Effector memory CD4-positive, alpha-beta T cell (primary cell): ENCODE measurements around the gene STK11IP.

Experiments
- DNase-seq, 3 donors: peaks; one replicate each; pipeline ENCODE4 v3.0.0-alpha.2; 2020
- H3K27ac ChIP-seq: 2 replicates; pipeline ENCODE4 v1.7.0; 2013; ENCODE audit warnings: mild to moderate bottlenecking, low read length, moderate library complexity; ENCODE audit not compliant: insufficient read depth, poor library complexity, severe bottlenecking
- H3K27me3 ChIP-seq: replicated peaks from 2 replicates; pipeline ENCODE4 v1.7.0; 2013; ENCODE audit warnings: mild to moderate bottlenecking, low read length; ENCODE audit not compliant: insufficient read depth, control insufficient read depth, poor library complexity, severe bottlenecking
- H3K36me3 ChIP-seq: 2 replicates; pipeline ENCODE4 v1.7.0; 2013; ENCODE audit warnings: mild to moderate bottlenecking, low read length, moderate library complexity; ENCODE audit not compliant: control insufficient read depth, insufficient read depth
- H3K4me1 ChIP-seq: 2 replicates; pipeline ENCODE4 v1.7.0; 2013; ENCODE audit warnings: low read length, mild to moderate bottlenecking; ENCODE audit not compliant: control insufficient read depth, insufficient read depth, poor library complexity, severe bottlenecking
- H3K4me3 ChIP-seq: 2 replicates; pipeline ENCODE4 v1.7.0; 2013; ENCODE audit warnings: low read length, low read depth, mild to moderate bottlenecking; ENCODE audit not compliant: insufficient read depth, poor library complexity, severe bottlenecking
- H3K9me3 ChIP-seq: 2 replicates; pipeline ENCODE4 v1.7.0; 2013; ENCODE audit warnings: mild to moderate bottlenecking, low read length, moderate library complexity; ENCODE audit not compliant: control insufficient read depth

STK11IP gene

GRCh38 chr2:219556413-219556812 is 41.2 kb upstream of the STK11IP start:
- peaks cover 15% of the 10 kb centered on the region for H3K4me1 ChIP-seq
- peaks cover 25% of the 10 kb centered on the region for H3K27me3 ChIP-seq
- DNase-seq, result no peak
- H3K4me3 ChIP-seq, result no peak overlapping the region
- no peak overlapping the region for H3K27ac ChIP-seq
- no peaks in the 10 kb centered on the region for H3K36me3 ChIP-seq
- no peaks in the 10 kb centered on the region for H3K9me3 ChIP-seq

- no peak for DNase-seq
- no peaks in the 10 kb centered on the region for H3K9me3 ChIP-seq
- H3K27ac ChIP-seq, result no peak overlapping the region
Observed at GRCh38 chr2:219557320-219557719, 40.3 kb upstream of the STK11IP start.

GRCh38 chr2:219557791-219558785 is 39.6 kb upstream of the STK11IP start:
- Histone ChIP-seq H3K9me3 (no peaks in the 10 kb centered on the region), H3K36me3 (no peaks in the 10 kb centered on the region), H3K4me1 (peaks cover under 1% of the 10 kb centered on the region), H3K27ac (no peak overlapping the region), H3K4me3 (no peak overlapping the region), H3K27me3 (peaks cover 12% of the 10 kb centered on the region)
- DNase-seq, result no peak

More at GRCh38 chr2:219557320-219557719, 40.3 kb upstream of the STK11IP start:
- Histone ChIP-seq H3K4me1 (peaks cover 7% of the 10 kb centered on the region), H3K36me3 (no peaks in the 10 kb centered on the region), H3K27me3 (peaks cover 18% of the 10 kb centered on the region), H3K4me3 (no peak overlapping the region)

GRCh38 chr2:219559156-219559915 is 38.3 kb upstream of the STK11IP start:
- Histone ChIP-seq H3K36me3 (no peaks in the 10 kb centered on the region), H3K4me1 (no peaks in the 10 kb centered on the region), H3K27me3 (peaks cover 2% of the 10 kb centered on the region), H3K4me3 (no peak overlapping the region), H3K27ac (no peak overlapping the region), H3K9me3 (no peaks in the 10 kb centered on the region)
- DNase-seq, result no peak

GRCh38 chr2:219560037-219560892 is 37.4 kb upstream of the STK11IP start:
- no peaks in the 10 kb centered on the region for H3K36me3 ChIP-seq
- peak in 1 of 3 donors; percentile 18 for DNase-seq
- H3K27me3 ChIP-seq, result peaks cover 2% of the 10 kb centered on the region
- no peak overlapping the region for H3K27ac ChIP-seq
- no peaks in the 10 kb centered on the region for H3K9me3 ChIP-seq
- no peaks in the 10 kb centered on the region for H3K4me1 ChIP-seq
- no peak overlapping the region for H3K4me3 ChIP-seq

- Histone ChIP-seq H3K9me3 (no peaks in the 10 kb centered on the region), H3K27ac (no peak overlapping the region), H3K4me3 (no peak overlapping the region), H3K4me1 (no peaks in the 10 kb centered on the region), H3K36me3 (no peaks in the 10 kb centered on the region), H3K27me3 (peaks cover 2% of the 10 kb centered on the region)
- DNase-seq, result no peak
Observed at GRCh38 chr2:219560893-219561178, 36.8 kb upstream of the STK11IP start.

GRCh38 chr2:219561179-219562048 is 36.2 kb upstream of the STK11IP start:
- Histone ChIP-seq H3K4me1 (no peaks in the 10 kb centered on the region), H3K36me3 (no peaks in the 10 kb centered on the region), H3K27me3 (peaks cover 2% of the 10 kb centered on the region), H3K9me3 (no peaks in the 10 kb centered on the region), H3K27ac (no peak overlapping the region), H3K4me3 (no peak overlapping the region)
- DNase-seq, result no peak

GRCh38 chr2:219562049-219563020 is 35.3 kb upstream of the STK11IP start:
- DNase-seq, result no peak
- H3K4me3 ChIP-seq, result no peak overlapping the region
- H3K27me3 ChIP-seq, result peaks cover under 1% of the 10 kb centered on the region
- no peaks in the 10 kb centered on the region for H3K4me1 ChIP-seq
- H3K27ac ChIP-seq, result no peak overlapping the region
- no peaks in the 10 kb centered on the region for H3K36me3 ChIP-seq
- no peaks in the 10 kb centered on the region for H3K9me3 ChIP-seq
